ENCODE measurements around the gene ZNF521.
A peak's percentile ranks its signal among the peaks of the same experiment; 100 is the strongest.

Gene ZNF521

DNA sequence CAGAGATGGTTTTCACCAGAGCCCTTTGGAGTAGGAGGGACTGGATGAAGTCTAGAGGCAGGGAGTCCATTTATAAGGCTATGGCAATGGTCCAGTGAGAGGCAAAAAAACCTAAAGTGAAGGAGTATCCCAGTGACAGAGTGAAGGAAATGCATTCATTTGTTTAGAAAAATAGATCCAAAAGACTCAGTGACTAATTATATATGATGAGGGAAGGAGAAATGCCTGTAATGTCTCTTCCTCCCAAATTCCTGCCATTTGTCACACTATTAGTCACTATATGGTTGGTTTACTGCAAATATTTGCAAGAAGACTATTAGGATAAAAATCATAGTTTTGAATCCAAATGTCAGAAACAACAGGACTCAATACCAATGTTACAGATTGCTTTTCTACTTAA is 104.2 kb downstream of the ZNF521 start:
- no peak for DNase-seq

- no peak for DNase-seq
Observed at GRCh38 chr18:25244924-25245698, 106.9 kb downstream of the ZNF521 start.

DNA sequence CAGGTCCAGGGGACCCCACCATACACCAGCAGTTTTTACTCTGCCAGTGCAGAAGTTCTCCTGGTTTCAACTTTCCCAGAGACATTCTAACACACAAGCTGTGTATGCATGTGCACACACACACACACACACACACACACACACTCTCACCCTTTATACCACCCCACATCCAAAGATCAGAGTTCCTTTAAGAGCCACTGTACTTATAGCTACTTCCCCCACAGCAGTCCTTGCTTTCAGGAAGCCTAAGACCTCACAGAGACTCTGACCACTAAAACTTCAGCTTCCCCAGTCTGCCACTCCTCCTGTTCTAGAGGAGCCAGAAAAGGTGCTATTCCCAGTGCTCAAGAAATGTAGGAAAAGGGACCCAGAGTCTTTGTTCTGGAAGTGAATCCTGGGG is 107.8 kb downstream of the ZNF521 start:
- DNase-seq: no peak

DNA sequence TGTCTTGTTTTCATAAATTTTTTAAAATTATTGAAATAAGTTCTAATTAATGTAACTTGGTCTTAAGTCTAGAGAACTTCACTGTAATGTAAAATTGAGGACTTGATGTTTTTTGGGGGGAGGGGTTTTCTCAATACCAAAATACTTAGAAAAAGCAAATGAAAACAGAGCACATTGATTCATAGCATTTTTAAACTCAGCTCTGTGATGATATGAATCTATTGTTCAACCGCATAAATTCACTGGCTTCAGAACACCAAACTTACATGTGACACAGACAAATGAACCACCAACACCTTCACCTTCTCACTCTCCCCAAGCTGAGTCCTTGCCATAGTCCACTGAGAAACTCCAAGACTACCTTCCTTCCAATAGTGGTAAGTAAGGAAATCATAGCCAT is 108.2 kb downstream of the ZNF521 start:
- DNase-seq: no peak

GRCh38 chr18:25243257-25243656 is 108.7 kb downstream of the ZNF521 start:
- DNase-seq: no peak

DNA sequence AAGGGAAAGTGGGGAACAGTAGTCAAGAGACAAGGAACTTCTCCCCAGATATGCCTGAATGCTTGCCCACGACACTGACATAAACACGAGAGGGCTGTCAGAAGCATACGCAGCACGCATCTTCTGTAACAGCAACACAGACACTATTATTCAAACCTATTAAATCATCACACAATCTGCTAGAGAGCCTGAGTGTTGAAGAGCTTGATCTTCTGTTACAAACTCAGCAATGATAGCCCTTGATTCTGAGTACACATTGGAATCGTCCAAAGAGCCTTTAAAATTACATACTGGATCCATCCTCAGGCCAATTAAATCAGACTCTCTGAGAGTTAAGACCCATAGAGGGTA is 111.6 kb downstream of the ZNF521 start:
- no peak for DNase-seq

DNA sequence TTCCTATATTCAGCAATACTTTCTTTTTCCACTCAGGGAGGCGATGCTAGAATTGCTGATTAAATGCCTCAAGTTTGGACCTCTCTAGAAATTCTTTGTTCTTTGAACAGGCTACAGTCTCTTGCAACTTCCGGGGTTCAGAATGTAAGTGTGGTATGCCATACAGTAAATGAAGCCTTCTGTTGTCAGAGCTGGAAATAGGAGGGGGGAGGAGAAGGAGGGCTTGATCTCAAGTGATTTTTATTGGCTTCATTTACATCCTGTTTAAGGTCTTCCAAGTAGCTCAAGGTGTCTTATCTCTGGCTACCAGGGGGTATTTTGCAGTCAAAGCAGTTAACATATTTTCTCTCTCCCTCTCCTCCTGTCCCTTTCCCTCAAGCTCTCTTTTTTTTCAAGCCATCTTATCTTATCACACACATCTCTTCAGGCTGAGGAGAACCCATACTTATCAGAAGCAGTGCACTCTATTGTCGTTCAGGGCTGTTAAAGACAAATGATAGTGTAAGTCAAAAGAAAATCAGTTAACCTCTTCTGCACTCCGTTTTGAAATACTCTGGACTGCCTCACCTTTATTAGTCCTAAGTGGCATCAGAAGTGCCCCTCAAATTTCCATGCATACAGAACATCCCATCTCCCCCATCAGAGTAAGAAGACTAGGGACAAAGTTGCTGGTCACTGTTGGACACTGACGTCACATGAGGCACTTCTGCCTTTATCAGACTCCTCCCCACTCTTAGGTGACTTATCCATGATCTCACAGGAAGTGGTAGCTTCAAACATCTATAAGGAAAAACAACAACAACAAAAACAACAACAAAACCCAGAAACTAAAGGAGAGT is 112.2 kb downstream of the ZNF521 start:
- DNase-seq: no peak

DNA sequence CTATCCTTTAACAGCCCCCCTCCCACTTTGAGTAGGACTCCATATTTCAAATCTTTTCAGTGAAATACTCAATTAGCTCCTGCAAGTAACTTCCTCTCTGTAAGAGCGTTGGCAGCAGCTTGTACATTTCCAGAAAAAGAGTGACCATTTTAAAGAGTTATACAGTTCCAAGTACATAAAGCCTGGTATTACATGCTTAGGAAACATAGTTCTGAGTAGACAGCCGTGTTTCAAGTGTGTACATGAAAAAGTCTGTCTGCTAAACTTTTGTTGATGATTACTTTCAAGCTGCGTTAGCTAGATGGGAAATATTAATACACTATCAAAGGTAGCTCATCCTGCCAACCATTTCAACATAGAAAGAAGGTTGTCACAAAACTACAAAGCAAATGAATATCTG is 112.8 kb downstream of the ZNF521 start:
- DNase-seq: no peak

GRCh38 chr18:25237571-25238267 is 114.2 kb downstream of the ZNF521 start:
- DNase-seq: no peak

DNA sequence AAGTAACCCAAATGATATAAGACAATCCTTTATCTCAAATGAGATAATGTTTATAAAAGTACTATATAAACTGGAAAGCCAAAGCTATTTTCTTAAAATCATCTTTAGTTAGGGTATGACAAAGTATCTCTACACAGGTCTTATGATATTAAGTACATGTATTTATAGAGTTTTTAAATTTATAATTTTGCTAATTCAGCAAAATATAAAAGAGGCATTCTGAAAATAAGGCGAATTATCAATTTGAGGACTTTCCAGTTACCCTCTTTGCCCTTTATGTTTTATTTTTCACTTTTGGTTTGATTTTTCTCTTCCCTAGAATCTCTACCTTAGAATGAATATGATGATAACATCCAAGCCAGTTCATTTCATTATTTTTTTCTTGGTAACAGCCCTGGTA is 115.2 kb downstream of the ZNF521 start:
- DNase-seq: no peak

GRCh38 chr18:25235401-25236042 is 116.4 kb downstream of the ZNF521 start:
- DNase-seq: no peak

DNA sequence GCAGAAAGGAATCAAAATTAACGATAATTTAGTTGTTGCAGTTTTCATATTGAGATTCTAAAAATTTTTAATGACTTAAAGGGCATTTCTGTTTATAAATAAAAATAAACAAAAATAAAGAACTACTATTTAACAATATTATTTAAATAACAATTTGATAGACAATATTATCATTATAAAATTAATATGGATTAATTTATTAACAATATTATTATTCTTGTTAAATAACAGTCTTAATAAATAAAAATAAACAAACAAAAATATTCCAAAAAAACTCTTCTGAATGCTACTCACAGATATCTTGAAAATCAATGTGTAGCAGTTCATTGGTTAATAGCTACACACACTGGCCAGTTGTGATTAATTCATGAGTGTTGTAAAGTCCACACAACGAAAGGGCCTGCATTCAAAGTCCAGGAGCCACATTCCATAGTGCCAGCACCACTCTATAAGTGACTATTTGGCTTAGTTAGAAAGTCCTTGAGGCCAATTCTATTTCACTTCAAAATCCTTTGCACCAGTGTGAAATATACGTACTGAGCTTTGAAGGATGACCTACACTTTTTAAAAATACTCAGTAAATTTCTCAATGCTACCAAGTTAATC is 117.1 kb downstream of the ZNF521 start:
- no peak for DNase-seq

DNA sequence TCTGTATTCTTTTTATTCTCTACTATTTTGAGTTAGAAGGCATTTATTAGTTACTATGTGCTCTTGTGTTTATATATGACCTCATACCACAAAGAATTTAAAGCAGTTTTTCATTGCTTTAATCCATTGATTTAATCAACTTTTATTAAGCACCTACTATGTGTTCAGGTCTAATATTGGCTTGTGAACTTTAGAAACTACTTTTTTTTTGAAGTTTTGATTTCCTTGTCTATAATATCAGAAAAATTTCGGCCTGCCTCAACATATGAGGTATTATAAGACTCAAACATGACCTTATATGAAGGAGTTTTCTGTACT is 117.7 kb downstream of the ZNF521 start:
- no peak for DNase-seq

- DNase-seq: no peak
Observed at GRCh38 chr18:25233528-25234321, 118.2 kb downstream of the ZNF521 start.

DNA sequence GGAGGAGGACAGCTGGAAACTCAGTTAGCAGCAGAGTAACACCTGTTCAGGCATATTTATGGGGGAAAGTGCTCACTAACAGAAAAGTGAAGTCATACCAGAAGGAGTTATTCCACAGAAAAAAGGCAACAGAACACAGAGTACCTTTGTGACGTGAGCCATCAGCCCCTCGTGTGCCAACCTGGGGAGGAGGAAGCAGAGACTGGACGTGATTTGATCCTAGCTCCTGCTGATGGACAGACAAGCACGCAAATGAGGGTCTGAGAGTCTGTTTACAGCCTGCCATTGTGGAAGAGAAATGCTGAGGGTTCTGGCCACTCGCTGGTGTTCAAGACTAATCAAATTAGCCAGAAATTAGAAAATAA is 120.7 kb downstream of the ZNF521 start:
- DNase-seq: peak; percentile 7

DNA sequence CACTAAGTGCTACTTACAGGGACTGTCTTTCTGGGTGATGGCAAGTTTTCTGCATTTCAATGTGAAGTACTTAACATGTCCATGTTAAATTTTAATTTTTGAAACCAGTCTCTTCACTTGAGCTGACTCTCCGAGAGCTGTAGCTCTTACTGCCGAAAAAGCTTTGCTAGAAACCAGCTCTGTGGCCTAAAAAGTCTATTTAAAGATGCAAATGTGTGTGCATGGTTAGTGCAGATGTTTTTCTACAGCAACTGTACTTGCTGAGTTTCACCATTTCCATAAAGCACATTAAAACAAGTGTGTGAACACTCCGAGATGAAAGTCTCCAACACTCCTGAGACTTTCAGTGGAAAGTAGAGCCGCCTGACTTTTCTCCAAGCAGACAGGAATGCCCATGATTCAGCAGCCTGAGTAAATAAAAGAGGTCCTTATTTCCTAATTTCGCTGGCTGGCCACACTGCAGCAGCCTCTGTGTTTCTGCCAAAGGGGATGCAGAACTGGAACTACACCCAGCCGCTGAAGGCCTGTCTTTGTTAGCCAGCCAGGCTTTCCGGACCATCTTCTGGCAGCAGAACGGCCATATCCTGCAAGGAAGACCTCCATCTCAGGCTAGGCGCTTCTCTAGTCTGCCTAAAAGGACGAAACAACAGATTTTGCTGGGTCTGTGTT is 121.2 kb downstream of the ZNF521 start:
- no peak for DNase-seq

DNA sequence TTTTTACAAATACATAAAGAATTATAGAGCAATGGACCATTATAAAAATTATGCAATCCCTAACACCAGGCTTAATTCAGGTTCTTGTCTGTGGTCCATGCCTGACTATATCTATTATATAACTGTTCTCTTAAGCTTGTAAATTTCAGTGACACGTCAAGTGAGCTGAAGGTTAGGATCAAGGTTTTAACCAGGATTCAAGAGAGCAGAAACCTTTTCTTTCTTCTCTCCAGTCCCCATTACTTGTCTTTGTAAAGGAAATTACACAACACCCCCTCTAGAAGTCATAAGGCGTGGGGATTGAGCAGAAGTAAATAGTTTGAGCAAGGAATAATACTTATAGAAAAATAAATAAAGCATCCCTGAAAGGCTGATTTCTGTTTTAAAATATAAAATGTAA is 122.0 kb downstream of the ZNF521 start:
- no peak for DNase-seq

GRCh38 chr18:25229081-25229480 is 122.9 kb downstream of the ZNF521 start:
- DNase-seq: peak; percentile 84

GRCh38 chr18:25228410-25228809 is 123.6 kb downstream of the ZNF521 start:
- DNase-seq: no peak

DNA sequence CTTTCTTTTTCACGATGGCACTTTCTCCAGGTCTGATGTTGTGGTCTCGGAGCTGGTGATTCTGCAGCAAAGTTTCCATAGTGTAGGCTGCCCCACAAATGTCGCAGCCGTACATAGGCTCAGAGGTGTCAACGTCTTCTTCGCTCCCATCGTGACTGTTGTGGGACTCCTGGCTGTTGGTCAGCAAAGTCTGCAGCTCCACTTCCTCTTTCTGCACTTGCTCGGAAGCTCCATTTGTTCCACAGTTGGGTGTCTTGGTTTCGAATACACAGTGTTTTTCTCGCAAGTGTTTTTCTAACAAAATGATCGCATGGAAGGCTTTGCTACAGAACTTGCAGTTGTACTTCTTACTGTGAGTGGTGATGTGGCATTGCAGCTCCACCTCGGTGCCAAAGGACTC is 126.8 kb downstream of the ZNF521 start:
- no peak for DNase-seq

Measured in NCI-H82 (cell line).